Mucosa of descending colon (tissue), 3 donors: ENCODE data around the gene MERTK. TPM values are rescaled to one million over a fixed set of nuclear protein-coding genes. Genes with fewer than 3 reads are reported as not detected.

Experiments used
- ATAC-seq: fragments of 200-7000 bp; cut with Tn5 transposase; one replicate; pipeline ENCODE4 v1.9.1; 2020; ENCODE audit warnings: mild to moderate bottlenecking, moderate library complexity
- DNase-seq, 3 donors: peaks; one replicate each; pipeline ENCODE4 v3.0.0-alpha.2; 2020
- H3K36me3 ChIP-seq: fragments of 200-600 bp; one replicate; pipeline ENCODE4 v1.8.0; 2021; ENCODE audit warnings: low read depth, mild to moderate bottlenecking
- H3K4me1 ChIP-seq: fragments of 200-600 bp; one replicate; pipeline ENCODE4 v1.8.0; 2021; ENCODE audit warnings: low read depth, mild to moderate bottlenecking
- H3K4me3 ChIP-seq: fragments of 200-600 bp; one replicate; pipeline ENCODE4 v1.8.0; 2021; ENCODE audit warnings: mild to moderate bottlenecking
- H3K9me3 ChIP-seq: fragments of 200-600 bp; one replicate; pipeline ENCODE4 v1.8.0; 2021; ENCODE audit warnings: mild to moderate bottlenecking
- intact Hi-C, 2 donors: fragments of 100-400 bp; cut with DNase I in 1 of 2; cut with micrococcal nuclease in 1 of 2; formaldehyde crosslinking; loops; one replicate each; pipeline versions ENCODE4 v1.11.0 to v1.11.1; 2022; cut with DNase I, micrococcal nuclease
- total RNA-seq, 3 donors: library from RNA; stranded (reverse); fragmentation: NEBNext Ultra II Directional in 2 of 3; extraction: Animal tissue kit (Norgen Biotek cat#: 25700) in 2 of 3; gene quantifications; one replicate each; pipeline versions ENCODE4 v1.2.1 to v1.2.4, GENCODE V29; 2021 to 2023
- TF ChIP-seq, protein P1 (sequence below): fragments of 200-600 bp; IDR thresholded peaks from one replicate; pipeline ENCODE4 v1.8.0; 2022; ENCODE audit warnings: antibody characterized with exemption, mild to moderate bottlenecking
- donor health status: DM: no; HTN: no; CAD: no; lungs with moderate emphysema.
- donor health status: DM: no; HTN: no; CAD: no.
- donor health status: DM: no; HTN: yes; CAD: no.

The MERTK gene
- total RNA-seq, 3 donors from 2014 or later = 9.3 to 17.2 (median 13.7) TPM

- TF ChIP-seq, protein P1, sequence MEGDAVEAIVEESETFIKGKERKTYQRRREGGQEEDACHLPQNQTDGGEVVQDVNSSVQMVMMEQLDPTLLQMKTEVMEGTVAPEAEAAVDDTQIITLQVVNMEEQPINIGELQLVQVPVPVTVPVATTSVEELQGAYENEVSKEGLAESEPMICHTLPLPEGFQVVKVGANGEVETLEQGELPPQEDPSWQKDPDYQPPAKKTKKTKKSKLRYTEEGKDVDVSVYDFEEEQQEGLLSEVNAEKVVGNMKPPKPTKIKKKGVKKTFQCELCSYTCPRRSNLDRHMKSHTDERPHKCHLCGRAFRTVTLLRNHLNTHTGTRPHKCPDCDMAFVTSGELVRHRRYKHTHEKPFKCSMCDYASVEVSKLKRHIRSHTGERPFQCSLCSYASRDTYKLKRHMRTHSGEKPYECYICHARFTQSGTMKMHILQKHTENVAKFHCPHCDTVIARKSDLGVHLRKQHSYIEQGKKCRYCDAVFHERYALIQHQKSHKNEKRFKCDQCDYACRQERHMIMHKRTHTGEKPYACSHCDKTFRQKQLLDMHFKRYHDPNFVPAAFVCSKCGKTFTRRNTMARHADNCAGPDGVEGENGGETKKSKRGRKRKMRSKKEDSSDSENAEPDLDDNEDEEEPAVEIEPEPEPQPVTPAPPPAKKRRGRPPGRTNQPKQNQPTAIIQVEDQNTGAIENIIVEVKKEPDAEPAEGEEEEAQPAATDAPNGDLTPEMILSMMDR = no peak
- intact Hi-C loops = no loop called here
- DNase-seq (no peak), ATAC-seq (no peak)
- H3K36me3 ChIP-seq = no peaks in the 10 kb centered on the region
- H3K9me3 ChIP-seq = no peaks in the 10 kb centered on the region
- peaks cover 11% of the 10 kb centered on the region for H3K4me1 ChIP-seq
- no peak overlapping the region for H3K4me3 ChIP-seq
Measured at GRCh38 chr2:112027767-112028166, 129.4 kb downstream of the MERTK start.

- H3K4me1 ChIP-seq = peaks cover 11% of the 10 kb centered on the region
- H3K9me3 ChIP-seq = no peaks in the 10 kb centered on the region
- ATAC-seq (no peak), DNase-seq (no peak)
- intact Hi-C loops = no loop called here
- no peaks in the 10 kb centered on the region for H3K36me3 ChIP-seq
- no peak overlapping the region for H3K4me3 ChIP-seq
- TF ChIP-seq, protein P1 = no peak
Measured at GRCh38 chr2:112029164-112029563, 130.8 kb downstream of the MERTK start.

DNA sequence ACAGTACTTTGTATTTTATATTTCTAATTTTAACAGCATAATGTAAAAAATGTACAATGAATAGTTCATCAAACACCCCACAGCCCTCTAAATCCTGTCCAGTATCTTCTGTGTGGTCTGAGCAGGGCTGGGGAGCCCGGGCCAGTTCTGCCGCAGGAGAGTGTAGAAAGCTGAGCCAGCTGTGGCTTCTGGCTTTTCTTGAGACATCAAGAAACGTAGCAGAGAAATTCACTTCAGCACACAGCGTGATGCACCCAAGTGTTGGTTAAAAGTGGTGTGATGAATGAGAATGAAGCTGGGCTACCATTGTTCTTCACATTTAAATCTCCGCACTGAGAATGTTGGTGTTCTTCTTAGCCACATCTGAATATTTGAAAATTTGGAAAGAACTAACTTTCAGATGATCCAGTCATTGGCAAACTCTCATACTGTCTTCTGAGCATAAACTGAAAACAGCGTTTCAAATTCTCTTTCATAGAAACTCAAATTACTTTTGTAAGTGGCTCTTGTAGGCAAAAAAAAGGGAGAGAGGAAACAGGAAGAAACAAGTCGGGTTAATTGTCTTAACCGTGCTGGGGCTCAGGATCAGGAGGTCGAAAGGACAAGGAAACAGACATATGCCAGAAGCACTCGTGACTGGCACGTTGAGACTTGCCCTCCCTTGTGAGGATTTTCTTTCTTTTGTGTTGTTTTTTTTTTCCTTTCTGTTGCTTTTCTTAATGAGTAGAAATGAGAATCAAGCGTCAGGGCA lies 133.2 kb downstream of the MERTK start:
- ATAC-seq (peak; percentile 79), DNase-seq (peak in 1 of 3 donors; percentile 57)

GRCh38 chr2:112032224-112032586 lies 133.8 kb downstream of the MERTK start:
- Histone ChIP-seq H3K36me3 (no peaks in the 10 kb centered on the region), H3K4me3 (no peak overlapping the region), H3K9me3 (no peaks in the 10 kb centered on the region), H3K4me1 (peaks cover 11% of the 10 kb centered on the region)
- ATAC-seq (peak; percentile 17), DNase-seq (no peak)
- TF ChIP-seq, protein P1 = no peak
- intact Hi-C loops = no loop called here

More for the DNA sequence above, 133.2 kb downstream of the MERTK start:
- intact Hi-C loops = no loop called here
- Histone ChIP-seq H3K4me3 (no peak overlapping the region), H3K9me3 (no peaks in the 10 kb centered on the region), H3K36me3 (no peaks in the 10 kb centered on the region), H3K4me1 (peaks cover 11% of the 10 kb centered on the region)
- TF ChIP-seq, protein P1 = no peak

- TF ChIP-seq, protein P1 = no peak
- intact Hi-C loops = no loop called here
- no peak overlapping the region for H3K4me3 ChIP-seq
- peaks cover 11% of the 10 kb centered on the region for H3K4me1 ChIP-seq
- H3K9me3 ChIP-seq = no peaks in the 10 kb centered on the region
- DNase-seq (peak in 1 of 3 donors; percentile 49), ATAC-seq (peak; percentile 65)
- H3K36me3 ChIP-seq = no peaks in the 10 kb centered on the region
Measured at GRCh38 chr2:112032689-112033465, 134.5 kb downstream of the MERTK start.
